Measurements from ENCODE around the gene CERS1. TPM values are rescaled to one million over a fixed set of nuclear protein-coding genes. Genes with fewer than 3 reads are reported as not detected.

Gene CERS1
- polyA plus RNA-seq, 2 of the 4 experiments (the other 2 are of a cell fraction) = 1.7 to 3.4 TPM

DNA sequence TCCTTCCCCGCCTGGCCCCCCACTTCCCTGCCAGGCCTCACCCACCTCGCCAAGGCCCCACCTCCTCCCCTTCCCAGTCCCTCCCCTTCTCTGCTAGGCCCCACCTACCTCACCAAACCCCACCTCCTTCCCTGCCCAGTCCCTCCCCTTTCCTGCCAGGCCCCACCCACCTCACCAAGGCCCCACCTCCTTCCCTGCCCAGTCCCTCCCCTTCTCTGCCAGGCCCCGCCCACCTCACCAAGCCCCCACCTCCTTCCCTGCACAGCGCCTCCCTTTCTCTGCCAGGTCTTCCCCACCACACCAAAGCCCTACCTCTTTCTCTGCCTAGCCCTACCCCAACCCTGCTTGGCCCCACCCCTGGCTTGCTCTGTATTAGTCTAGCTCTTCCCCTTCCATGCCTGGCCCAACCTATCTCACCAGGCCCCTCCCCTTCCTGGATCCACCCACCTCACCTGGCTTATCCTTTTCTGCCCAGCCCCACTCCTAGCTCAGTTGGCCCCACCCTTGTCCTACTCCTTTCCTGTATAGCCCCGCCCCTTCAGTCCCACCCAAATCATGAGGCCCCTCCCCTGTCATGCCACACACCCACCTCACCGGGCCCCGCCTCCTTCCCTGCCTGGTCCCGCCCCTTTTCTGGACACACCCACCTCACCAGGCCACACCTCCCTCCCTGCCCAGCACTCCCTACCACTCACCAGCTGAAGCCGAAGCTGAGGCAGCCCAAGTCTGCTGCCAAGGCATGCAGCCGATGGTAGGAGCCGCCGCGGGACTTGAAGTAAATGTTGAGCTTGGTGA is 16.2 kb downstream of the CERS1 start:
- DNase-seq (ENCODE audit: low read depth in 1 of 2, low spot score in 1 of 2) (peak in 1 of 2 experiments; percentile 64), ATAC-seq (peak; percentile 70 to 76), FAIRE-seq (no peak)
- Histone ChIP-seq H3K9me3 (no peaks in the 10 kb centered on the region), H3K4me1 (no peaks in the 10 kb centered on the region), H3K27ac (no peak overlapping the region), H3K4me2 (no peak overlapping the region), H3K4me3 (no peak overlapping the region)
- TF ChIP-seq EHMT2 (IDR thresholded peaks at IDR 0.05; ENCODE audit: low read depth) (no peak), HOXA7 (CRISPR knock-in tag; IDR thresholded peaks at IDR 0.05) (no peak), NR3C1 (IDR thresholded peaks at IDR 0.05) (no peak), RCOR1 (IDR thresholded peaks at IDR 0.05; ENCODE audit: low read depth, low read length) (no peak), MYC (IDR thresholded peaks at IDR 0.05; ENCODE audit: borderline replicate concordance, low read length) (no peak), HDAC2 (IDR thresholded peaks at IDR 0.05) (no peak), CEBPB (IDR thresholded peaks at IDR 0.05) (no peak)
- TF ChIP-seq, protein P1, sequence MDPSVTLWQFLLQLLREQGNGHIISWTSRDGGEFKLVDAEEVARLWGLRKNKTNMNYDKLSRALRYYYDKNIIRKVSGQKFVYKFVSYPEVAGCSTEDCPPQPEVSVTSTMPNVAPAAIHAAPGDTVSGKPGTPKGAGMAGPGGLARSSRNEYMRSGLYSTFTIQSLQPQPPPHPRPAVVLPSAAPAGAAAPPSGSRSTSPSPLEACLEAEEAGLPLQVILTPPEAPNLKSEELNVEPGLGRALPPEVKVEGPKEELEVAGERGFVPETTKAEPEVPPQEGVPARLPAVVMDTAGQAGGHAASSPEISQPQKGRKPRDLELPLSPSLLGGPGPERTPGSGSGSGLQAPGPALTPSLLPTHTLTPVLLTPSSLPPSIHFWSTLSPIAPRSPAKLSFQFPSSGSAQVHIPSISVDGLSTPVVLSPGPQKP (IDR thresholded peaks at IDR 0.05; ENCODE audit: low read depth, low read length) = no peak
- TF ChIP-seq, protein P2, sequence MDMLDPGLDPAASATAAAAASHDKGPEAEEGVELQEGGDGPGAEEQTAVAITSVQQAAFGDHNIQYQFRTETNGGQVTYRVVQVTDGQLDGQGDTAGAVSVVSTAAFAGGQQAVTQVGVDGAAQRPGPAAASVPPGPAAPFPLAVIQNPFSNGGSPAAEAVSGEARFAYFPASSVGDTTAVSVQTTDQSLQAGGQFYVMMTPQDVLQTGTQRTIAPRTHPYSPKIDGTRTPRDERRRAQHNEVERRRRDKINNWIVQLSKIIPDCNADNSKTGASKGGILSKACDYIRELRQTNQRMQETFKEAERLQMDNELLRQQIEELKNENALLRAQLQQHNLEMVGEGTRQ (IDR thresholded peaks at IDR 0.05) = no peak
- 70% methylated on average over 3 of the region's 13 CpGs for WGBS (ENCODE audit: missing lambda C conversion rate)
- POLR2A ChIA-PET = no interaction called here
- CTCF ChIA-PET = interaction anchor here (1.2 to 2.7 kb wide), 5 partner anchors 9 to 33 kb away, joined by 3 to 12 read pairs (median 6); partner anchors contain the start of gene CERS1

DNA sequence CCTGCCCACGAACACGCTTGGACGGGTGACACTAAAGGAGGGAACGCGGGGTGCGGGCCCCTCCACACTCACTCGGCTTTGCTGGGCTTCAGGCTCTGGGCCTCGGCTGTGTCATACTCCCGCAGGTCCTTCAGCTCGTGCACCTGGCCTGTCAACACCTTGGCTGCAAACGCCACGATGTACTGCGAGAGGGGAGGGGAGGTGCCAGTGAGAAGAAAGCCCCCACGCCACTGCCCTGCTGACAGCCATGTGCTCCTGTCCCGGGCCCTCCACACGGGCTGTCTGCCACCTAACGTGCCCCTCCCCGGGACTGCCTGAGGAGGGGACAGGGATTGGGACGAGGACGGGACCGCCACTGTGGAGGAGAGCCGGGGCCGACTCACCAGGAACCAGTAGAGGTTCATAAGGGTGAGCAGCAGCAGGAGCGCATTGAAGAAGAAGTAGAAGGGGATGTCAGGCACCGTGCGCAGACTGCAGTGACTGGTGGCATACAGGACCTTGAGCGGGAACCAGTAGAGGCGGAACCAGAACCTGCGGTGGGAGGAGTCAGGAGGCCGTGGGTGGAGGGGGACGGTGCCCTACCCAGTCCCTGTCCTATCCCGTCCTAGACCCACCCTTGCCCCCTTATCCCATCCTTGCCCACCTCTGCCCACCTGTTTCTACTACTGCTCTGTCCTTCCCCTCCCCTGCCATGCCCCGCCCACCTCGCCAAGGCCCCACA is 16.9 kb downstream of the CERS1 start:
- Histone ChIP-seq H3K9me3 (no peaks in the 10 kb centered on the region), H3K27ac (no peak overlapping the region), H3K4me3 (no peak overlapping the region), H3K4me2 (no peak overlapping the region), H3K4me1 (no peaks in the 10 kb centered on the region)
- 94% methylated on average over 24 of the region's 34 CpGs for WGBS (ENCODE audit: missing lambda C conversion rate)
- DNase-seq (ENCODE audit: low read depth in 1 of 2, low spot score in 1 of 2) (no peak), FAIRE-seq (no peak), ATAC-seq (peak; percentile 36 to 43; a peak in 5 of 6 replicates)
- TF ChIP-seq JUNB (IDR thresholded peaks at IDR 0.05) (no peak), TP53 (CRISPR knock-in tag; IDR thresholded peaks at IDR 0.05) (no peak), FOSL2 (IDR thresholded peaks at IDR 0.05) (no peak), FOSL2 (CRISPR knock-in tag; IDR thresholded peaks at IDR 0.05) (no peak), ESRRA (IDR thresholded peaks at IDR 0.05; ENCODE audit: borderline replicate concordance, low read length) (no peak), RCOR1 (IDR thresholded peaks at IDR 0.05; ENCODE audit: low read depth, low read length) (no peak), HOXB5 (CRISPR knock-in tag; IDR thresholded peaks at IDR 0.05) (no peak), POLR2AphosphoS2 (conservative IDR thresholded peaks at IDR 0.05; ENCODE audit: low read length) (no peak)
- TF ChIP-seq, protein P3, sequence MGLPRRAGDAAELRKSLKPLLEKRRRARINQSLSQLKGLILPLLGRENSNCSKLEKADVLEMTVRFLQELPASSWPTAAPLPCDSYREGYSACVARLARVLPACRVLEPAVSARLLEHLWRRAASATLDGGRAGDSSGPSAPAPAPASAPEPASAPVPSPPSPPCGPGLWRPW (IDR thresholded peaks at IDR 0.05) = no peak
- TF ChIP-seq, protein P4, sequence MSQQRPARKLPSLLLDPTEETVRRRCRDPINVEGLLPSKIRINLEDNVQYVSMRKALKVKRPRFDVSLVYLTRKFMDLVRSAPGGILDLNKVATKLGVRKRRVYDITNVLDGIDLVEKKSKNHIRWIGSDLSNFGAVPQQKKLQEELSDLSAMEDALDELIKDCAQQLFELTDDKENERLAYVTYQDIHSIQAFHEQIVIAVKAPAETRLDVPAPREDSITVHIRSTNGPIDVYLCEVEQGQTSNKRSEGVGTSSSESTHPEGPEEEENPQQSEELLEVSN (IDR thresholded peaks at IDR 0.05; ENCODE audit: borderline replicate concordance, low read depth) = no peak
- ChIA-PET CTCF (interaction anchor here (0.6 to 2.3 kb wide), 3 partner anchors 16 to 393 kb away, joined by 3 to 9 read pairs (median 3); partner anchors contain the start of gene CERS1), POLR2A (no interaction called here)
